GM12878 (cell line): Measurements from ENCODE around the gene KCNIP3. TPM values are rescaled to one million over a fixed set of nuclear protein-coding genes. Genes with fewer than 3 reads are reported as not detected.

ENCODE experiments used
- ATAC-seq: fragments of 200-7000 bp; cut with Tn5 transposase; 3 replicates; pipeline ENCODE4 v1.9.1; 2020; ENCODE audit warnings: mild to moderate bottlenecking, moderate library complexity
- BruUV-seq: library from RNA; stranded (reverse); fragments of 400-500 nt; replicated peaks from 2 replicates; lab custom pipeline; 2021; lab: Mats Ljungman, UMichigan
- CTCF ChIA-PET: fragments of 300-600 bp; sonication (Branson Sonifier 250); formaldehyde crosslinking; extraction: SDS; loops from one replicate; lab custom pipeline; 2021; ENCODE audit warnings: inconsistent platforms; lab: Yijun Ruan, JAX
- POLR2A ChIA-PET: fragments of 350-600 bp; formaldehyde crosslinking; extraction: SDS; loops from one replicate; lab custom pipeline; 2021; ENCODE audit warnings: inconsistent platforms; lab: Charles Lee
- RAD21 ChIA-PET: fragments of 300-600 bp; sonication (Branson Sonifier 250); formaldehyde crosslinking; loops from one replicate; lab custom pipeline; 2023; ENCODE audit warnings: antibody characterized with exemption; ENCODE audit not compliant: unreplicated experiment; lab: Charles Lee
- SMC1A ChIA-PET: fragments of 300-600 bp; sonication (Branson Sonifier 250); formaldehyde crosslinking; loops from one replicate; lab custom pipeline; 2023; ENCODE audit not compliant: unreplicated experiment, uncharacterized antibody; lab: Charles Lee
- DNase-seq: peaks from one replicate; pipeline ENCODE4 v3.0.0-alpha.2; 2011; ENCODE audit warnings: low read depth, low spot score
- FAIRE-seq: peaks from 3 replicates; lab custom pipeline; 2011; peaks lifted over from hg19 to GRCh38; lab: Jason Lieb, UNC
- H2AFZ ChIP-seq: 2 replicates; pipeline ENCODE4 v1.6.0; 2011; ENCODE audit warnings: low read depth, low read length, control low read depth; ENCODE audit not compliant: control insufficient read depth
- H3K27ac ChIP-seq: 2 replicates; pipeline ENCODE4 v1.5.1; 2011; ENCODE audit warnings: control low read depth; ENCODE audit not compliant: control insufficient read depth, insufficient read depth
- H3K27me3 ChIP-seq, 2 experiments: replicated peaks in 1 of 2; 2 replicates each; pipeline versions ENCODE4 v1.6.0 to v1.6.1; 2011; ENCODE audit warnings: low read length in 1 of 2; ENCODE audit not compliant: control insufficient read depth in 2 of 2, insufficient read depth in 2 of 2
- H3K36me3 ChIP-seq, 2 experiments: 2 replicates each; pipeline ENCODE4 v1.5.1; 2011; ENCODE audit warnings: low read length in 1 of 2; ENCODE audit not compliant: control insufficient read depth in 2 of 2, insufficient read depth in 2 of 2
- H3K4me1 ChIP-seq: 2 replicates; pipeline ENCODE4 v1.6.1; 2011; ENCODE audit warnings: mild to moderate bottlenecking, low read length, moderate library complexity, mixed read lengths; ENCODE audit not compliant: control insufficient read depth, insufficient read depth
- H3K4me2 ChIP-seq: 2 replicates; pipeline ENCODE4 v1.6.0; 2011; ENCODE audit warnings: control low read depth; ENCODE audit not compliant: control insufficient read depth, insufficient read depth
- H3K4me3 ChIP-seq: fragments of 200-600 bp; sonication (generic); 2 replicates; pipeline ENCODE4 v1.5.1; 2016
- H3K79me2 ChIP-seq: 2 replicates; pipeline ENCODE4 v1.6.0; 2011; ENCODE audit warnings: low read length; ENCODE audit not compliant: control insufficient read depth, insufficient read depth
- H3K9ac ChIP-seq: 2 replicates; pipeline ENCODE4 v1.8.0; 2011; ENCODE audit warnings: low read length, control low read depth, mixed read lengths; ENCODE audit not compliant: control insufficient read depth, insufficient read depth
- H3K9me3 ChIP-seq: replicated peaks from 3 replicates; pipeline ENCODE4 v1.5.1; 2011; ENCODE audit warnings: mild to moderate bottlenecking, low read length; ENCODE audit not compliant: control insufficient read depth, insufficient read depth
- H4K20me1 ChIP-seq: 2 replicates; pipeline ENCODE4 v1.6.0; 2011; ENCODE audit not compliant: control insufficient read depth, insufficient read depth
- BRCA1 ChIP-seq: IDR thresholded peaks from 2 replicates; pipeline ENCODE4 v1.6.1; 2011; ENCODE audit warnings: low read depth, low read length, improper control_type of control experiment
- HCFC1 ChIP-seq: fragments of 150-350 bp; IDR thresholded peaks from 2 replicates; pipeline ENCODE4 v1.6.1; 2014; ENCODE audit warnings: low read length
- KAT2A ChIP-seq: conservative IDR thresholded peaks from 2 replicates; pipeline ENCODE4 v1.6.1; 2011; ENCODE audit warnings: low read depth, low read length; ENCODE audit not compliant: control insufficient read depth
- NFXL1 ChIP-seq: fragments of 450-650 bp; IDR thresholded peaks from 2 replicates; pipeline ENCODE4 v1.6.1; 2017; ENCODE audit warnings: antibody characterized with exemption, mild to moderate bottlenecking, borderline replicate concordance
- NR2C1 ChIP-seq: fragments of 450-650 bp; IDR thresholded peaks from 2 replicates; pipeline ENCODE4 v1.6.1; 2017; ENCODE audit warnings: antibody characterized with exemption, mild to moderate bottlenecking, moderate library complexity
- RUNX3 ChIP-seq: IDR thresholded peaks from 2 replicates; pipeline ENCODE4 v1.6.1; 2012; ENCODE audit warnings: low read length, inconsistent platforms
- TCF3 ChIP-seq: IDR thresholded peaks from 2 replicates; pipeline ENCODE4 v1.6.1; 2012; ENCODE audit warnings: low read depth, mild to moderate bottlenecking, low read length, borderline replicate concordance; ENCODE audit not compliant: insufficient read depth
- WGBS: methylation state at CpG from one replicate; pipeline ENCODE4 v1.1.6; 2016; ENCODE audit warnings: low lambda C conversion rate; ENCODE audit not compliant: insufficient replicate concordance, insufficient coverage; ENCODE audit errors: missing lambda C conversion rate; 5-methylcytosine and 5-hydroxymethylcytosine counted together
- in situ Hi-C: fragments of 300-500 bp; cut with MboI; formaldehyde crosslinking; loops from 9 replicates; pipeline ENCODE4 v1.14.3; 2018; ENCODE audit warnings: mixed read lengths
- intact Hi-C: fragments of 100-400 bp; cut with micrococcal nuclease; formaldehyde crosslinking; loops from one replicate; pipeline ENCODE4 v1.14.2; 2022; ENCODE audit not compliant: unreplicated experiment
- polyA plus RNA-seq, 11 experiments: library from polyadenylated mRNA; depleted of rRNA in 4 of 11; unstranded in 6 of 11; stranded (reverse) in 5 of 11; fragments of >200 nt; fragmentation: Nextera tagmentation in 4 of 11; fragmentation: Illumina TruSeq in 1 of 11; extraction: Ambion mirVana in 4 of 11; extraction: Trizol in 1 of 11; gene quantifications; 1 replicate in 1 of 11; 2 replicates in 10 of 11; pipeline versions ENCODE4 v1.2.1 to v1.2.3, GENCODE V29; 2011 to 2016; ENCODE audit warnings: inconsistent platforms in 2 of 11, missing spikeins in 2 of 11, low read depth in 1 of 11
- total RNA-seq, 4 experiments: library from RNA; depleted of rRNA in 3 of 4; stranded (reverse); fragments of >200 nt in 3 of 4; fragmentation: Illumina TruSeq in 1 of 4; extraction: Trizol in 1 of 4; gene quantifications; 2 replicates each; pipeline versions ENCODE4 v1.2.1 to v1.2.3, GENCODE V29; 2013 to 2021
- TF ChIP-seq, protein P1 (sequence below), 3 experiments: IDR thresholded peaks in 2 of 3; conservative IDR thresholded peaks in 1 of 3; 2 replicates each; pipeline ENCODE4 v1.5.1; 2011; ENCODE audit warnings: low read depth in 3 of 3, low read length in 3 of 3, mild to moderate bottlenecking in 3 of 3, control low read depth in 2 of 3, moderate library complexity in 2 of 3, inconsistent platforms in 1 of 3, mixed read lengths in 1 of 3; ENCODE audit not compliant: control insufficient read depth in 2 of 3, insufficient read depth in 1 of 3; ENCODE audit errors: extremely low read depth in 1 of 3

KCNIP3 gene
- total and polyA plus RNA-seq, 10 of the 15 experiments (the other 5 are each of a cell fraction or from before 2014, with no cell fraction given): not detected

- FAIRE-seq (no peak), DNase-seq (no peak), ATAC-seq (peak; percentile 40; the same call in 1 of the 3 replicates)
- in situ Hi-C loops: no loop called here
- Histone ChIP-seq H3K9me3 (no peaks in the 10 kb centered on the region), H3K4me2 (no peak overlapping the region), H4K20me1 (no peaks in the 10 kb centered on the region), H3K27me3 (no peaks in the 10 kb centered on the region), H2AFZ (no peak overlapping the region), H3K79me2 (no peaks in the 10 kb centered on the region), H3K27ac (no peak overlapping the region), H3K9ac (no peak overlapping the region), H3K4me3 (no peak overlapping the region), H3K4me1 (no peaks in the 10 kb centered on the region), H3K36me3 (no peaks in the 10 kb centered on the region)
- intact Hi-C loops: no loop called here
- TF ChIP-seq BRCA1 (no peak), RUNX3 (no peak), NR2C1 (no peak), NFXL1 (no peak), TCF3 (no peak), HCFC1 (no peak), KAT2A (no peak)
- TF ChIP-seq, protein P1, sequence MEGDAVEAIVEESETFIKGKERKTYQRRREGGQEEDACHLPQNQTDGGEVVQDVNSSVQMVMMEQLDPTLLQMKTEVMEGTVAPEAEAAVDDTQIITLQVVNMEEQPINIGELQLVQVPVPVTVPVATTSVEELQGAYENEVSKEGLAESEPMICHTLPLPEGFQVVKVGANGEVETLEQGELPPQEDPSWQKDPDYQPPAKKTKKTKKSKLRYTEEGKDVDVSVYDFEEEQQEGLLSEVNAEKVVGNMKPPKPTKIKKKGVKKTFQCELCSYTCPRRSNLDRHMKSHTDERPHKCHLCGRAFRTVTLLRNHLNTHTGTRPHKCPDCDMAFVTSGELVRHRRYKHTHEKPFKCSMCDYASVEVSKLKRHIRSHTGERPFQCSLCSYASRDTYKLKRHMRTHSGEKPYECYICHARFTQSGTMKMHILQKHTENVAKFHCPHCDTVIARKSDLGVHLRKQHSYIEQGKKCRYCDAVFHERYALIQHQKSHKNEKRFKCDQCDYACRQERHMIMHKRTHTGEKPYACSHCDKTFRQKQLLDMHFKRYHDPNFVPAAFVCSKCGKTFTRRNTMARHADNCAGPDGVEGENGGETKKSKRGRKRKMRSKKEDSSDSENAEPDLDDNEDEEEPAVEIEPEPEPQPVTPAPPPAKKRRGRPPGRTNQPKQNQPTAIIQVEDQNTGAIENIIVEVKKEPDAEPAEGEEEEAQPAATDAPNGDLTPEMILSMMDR (IDR thresholded peaks at IDR 0.05 in 2 of 3, conservative IDR thresholded peaks at IDR 0.05 in 1 of 3; ENCODE audit: control insufficient read depth in 2 of 3, extremely low read depth in 1 of 3, insufficient read depth in 1 of 3, low read depth in 3 of 3, low read length in 3 of 3): 0 out of 6 replicates have a peak, but pooled peaks of 1 of the 3 experiments have one; percentile 3
- no TSS peak for BruUV-seq
- 49% methylated on average over 11 of the region's 11 CpGs for WGBS
- POLR2A ChIA-PET: no interaction called here
- SMC1A ChIA-PET: no interaction called here
- CTCF ChIA-PET: no interaction called here
- RAD21 ChIA-PET: no interaction called here
Measured at GRCh38 chr2:95277246-95277906, 19.8 kb upstream of the KCNIP3 start.
